Spleen (tissue), 11 donors: ENCODE data around the gene SLC25A26. TPM values are rescaled to one million over a fixed set of nuclear protein-coding genes. Genes with fewer than 3 reads are reported as not detected.

Source experiments
- DNase-seq: peaks from one replicate; pipeline ENCODE4 v3.0.0-alpha.2; 2020
- H3K27ac ChIP-seq, 8 donors: fragments of 200-600 bp; sonication (generic) in 7 of 8; 1 replicate in 4 of 8; 2 replicates in 4 of 8; pipeline versions ENCODE4 v1.5.0 to v1.8.0; 2016 to 2021; ENCODE audit warnings: inconsistent platforms in 4 of 8, mild to moderate bottlenecking in 4 of 8, moderate library complexity in 1 of 8
- H3K27me3 ChIP-seq, 7 donors: fragments of 200-600 bp; sonication (generic) in 6 of 7; replicated peaks in 1 of 7; 1 replicate in 4 of 7; 2 replicates in 3 of 7; pipeline versions ENCODE4 v1.5.0 to v1.8.0; 2016 to 2021; ENCODE audit warnings: inconsistent platforms in 3 of 7, mild to moderate bottlenecking in 1 of 7
- H3K36me3 ChIP-seq, 6 donors: fragments of 200-600 bp; sonication (generic) in 5 of 6; 1 replicate in 4 of 6; 2 replicates in 2 of 6; pipeline versions ENCODE4 v1.5.0 to v1.8.0; 2016 to 2021; ENCODE audit warnings: inconsistent platforms in 2 of 6
- H3K4me1 ChIP-seq, 6 donors: fragments of 200-600 bp; sonication (generic) in 5 of 6; 1 replicate in 3 of 6; 2 replicates in 3 of 6; pipeline versions ENCODE4 v1.5.0 to v1.8.0; 2016 to 2021; ENCODE audit warnings: inconsistent platforms in 3 of 6
- H3K4me3 ChIP-seq, 8 donors: fragments of 200-600 bp; sonication (generic) in 7 of 8; 1 replicate in 4 of 8; 2 replicates in 4 of 8; pipeline versions ENCODE4 v1.5.0 to v1.8.0; 2016 to 2021; ENCODE audit warnings: inconsistent platforms in 4 of 8, mild to moderate bottlenecking in 4 of 8, moderate library complexity in 2 of 8
- H3K9me3 ChIP-seq, 8 donors: fragments of 200-600 bp; sonication (generic) in 7 of 8; 1 replicate in 4 of 8; 2 replicates in 4 of 8; pipeline versions ENCODE4 v1.5.0 to v1.8.0; 2016 to 2021; ENCODE audit warnings: inconsistent platforms in 4 of 8
- CTCF ChIP-seq, 11 experiments: fragments of 200-600 bp in 7 of 11; fragments of 450-650 bp in 4 of 11; sonication (generic) in 4 of 11; IDR thresholded peaks in 8 of 11; conservative IDR thresholded peaks in 3 of 11; 1 replicate in 7 of 11; 2 replicates in 4 of 11; pipeline versions ENCODE4 v1.4.0 to v1.8.0; 2016 to 2021; ENCODE audit warnings: antibody characterized with exemption in 11 of 11, inconsistent platforms in 4 of 11, mild to moderate bottlenecking in 1 of 11
- POLR2A ChIP-seq, 3 donors: fragments of 450-650 bp; IDR thresholded peaks; one replicate each; pipeline ENCODE4 v1.5.1; 2017; ENCODE audit warnings: antibody characterized with exemption in 3 of 3, mild to moderate bottlenecking in 1 of 3
- POLR2AphosphoS5 ChIP-seq, 3 donors: sonication (generic); formaldehyde crosslinking; IDR thresholded peaks; one replicate each; pipeline ENCODE4 v1.5.1; 2017; ENCODE audit warnings: antibody characterized with exemption in 3 of 3
- WGBS, 5 donors: extraction: QIAGEN DNeasy Blood & Tissue Kit in 3 of 5; methylation state at CpG; one replicate each; pipeline versions ENCODE4 v1.1.5 to v1.1.7; 2013 to 2018; 5-methylcytosine and 5-hydroxymethylcytosine counted together
- intact Hi-C: fragments of 100-400 bp; cut with DNase I; formaldehyde crosslinking; loops from one replicate; pipeline ENCODE4 v1.15.0; 2023; ENCODE audit warnings: low total_unique reads
- polyA plus RNA-seq, 3 donors: library from polyadenylated mRNA; stranded (reverse); fragments of 200-250 nt; gene quantifications; one replicate each; pipeline ENCODE4 v1.2.1, GENCODE V29; 2013
- total RNA-seq, 7 donors: library from RNA; depleted of rRNA in 3 of 7; stranded (reverse); fragments of >200 nt in 3 of 7; fragmentation: NEBNext Ultra II Directional in 4 of 7; extraction: Animal tissue kit (Norgen Biotek cat#: 25700) in 4 of 7; gene quantifications; one replicate each; pipeline versions ENCODE4 v1.1.0 to v1.2.1, GENCODE V29; 2016 to 2021
- donor health status: healthy with polysubstance abuse.
- donor health status: DM: no; HTN: no; CAD: no; lungs with moderate emphysema.
- donor health status: DM: no; HTN: no; CAD: no.
- donor health status: Bipolar disorder and iron deficiency.
- donor health status: healthy.
- donor health status: DM: no; HTN: no; CAD: no.
- donor health status: DM: yes; HTN: yes; CAD: no.

The SLC25A26 gene
- total and polyA plus RNA-seq, 10 donors, result 14.9 to 20.9 (median 16.0) TPM

GRCh38 chr3:66355394-66355793 is 134.6 kb downstream of the SLC25A26 start:
- H3K4me3 ChIP-seq, result no peak overlapping the region
- H3K27ac ChIP-seq, result peak overlapping the region in 1 of 8 donors; percentile 40
- H3K9me3 ChIP-seq, result no peaks in the 10 kb centered on the region
- DNase-seq, result no peak
- TF ChIP-seq CTCF (IDR thresholded peaks at IDR 0.05 in 8 of 11, conservative IDR thresholded peaks at IDR 0.05 in 3 of 11), result no peak
- TF ChIP-seq POLR2AphosphoS5 (IDR thresholded peaks at IDR 0.05), result no peak
- TF ChIP-seq POLR2A (IDR thresholded peaks at IDR 0.05), result no peak
- no peaks in the 10 kb centered on the region for H3K4me1 ChIP-seq
- H3K27me3 ChIP-seq, result no peaks in the 10 kb centered on the region
- H3K36me3 ChIP-seq, result no peaks in the 10 kb centered on the region
- intact Hi-C loops, result no loop called here
- WGBS, 5 donors, result 69 to 87% (median 84%) methylated on average over 3 of the region's 3 CpGs

GRCh38 chr3:66355997-66356396 is 135.2 kb downstream of the SLC25A26 start:
- TF ChIP-seq POLR2AphosphoS5 (IDR thresholded peaks at IDR 0.05), result no peak
- no peak for TF ChIP-seq POLR2A (IDR thresholded peaks at IDR 0.05)
- no peak for TF ChIP-seq CTCF (IDR thresholded peaks at IDR 0.05 in 8 of 11, conservative IDR thresholded peaks at IDR 0.05 in 3 of 11)
- Histone ChIP-seq H3K4me3 (no peak overlapping the region), H3K4me1 (no peaks in the 10 kb centered on the region), H3K27ac (no peak overlapping the region), H3K9me3 (no peaks in the 10 kb centered on the region), H3K27me3 (no peaks in the 10 kb centered on the region), H3K36me3 (no peaks in the 10 kb centered on the region)
- WGBS, 5 donors, result 91 to 100% (median 96%) methylated on average over 1 of the region's 1 CpG
- DNase-seq, result no peak
- intact Hi-C loops, result no loop called here

GRCh38 chr3:66361356-66361755 is 140.6 kb downstream of the SLC25A26 start:
- intact Hi-C loops, result no loop called here
- no peaks in the 10 kb centered on the region for H3K27me3 ChIP-seq
- H3K4me3 ChIP-seq, result no peak overlapping the region
- no peaks in the 10 kb centered on the region for H3K9me3 ChIP-seq
- H3K27ac ChIP-seq, result no peak overlapping the region
- no peak for DNase-seq
- no peak for TF ChIP-seq POLR2A (IDR thresholded peaks at IDR 0.05)
- TF ChIP-seq POLR2AphosphoS5 (IDR thresholded peaks at IDR 0.05), result no peak
- TF ChIP-seq CTCF (IDR thresholded peaks at IDR 0.05 in 8 of 11, conservative IDR thresholded peaks at IDR 0.05 in 3 of 11), result no peak
- no peaks in the 10 kb centered on the region for H3K4me1 ChIP-seq
- H3K36me3 ChIP-seq, result no peaks in the 10 kb centered on the region
- 91 to 96% (median 95%) methylated on average over 5 of the region's 5 CpGs for WGBS, 5 donors

- Histone ChIP-seq H3K27ac (no peak overlapping the region), H3K27me3 (no peaks in the 10 kb centered on the region), H3K4me3 (no peak overlapping the region), H3K9me3 (no peaks in the 10 kb centered on the region), H3K36me3 (no peaks in the 10 kb centered on the region), H3K4me1 (no peaks in the 10 kb centered on the region)
- TF ChIP-seq CTCF (IDR thresholded peaks at IDR 0.05 in 8 of 11, conservative IDR thresholded peaks at IDR 0.05 in 3 of 11) (no peak), POLR2A (IDR thresholded peaks at IDR 0.05) (no peak), POLR2AphosphoS5 (IDR thresholded peaks at IDR 0.05) (no peak)
- WGBS, 5 donors, result 82 to 91% (median 90%) methylated on average over 3 of the region's 3 CpGs
- intact Hi-C loops, result no loop called here
- no peak for DNase-seq
Measured at GRCh38 chr3:66362541-66362941, 141.7 kb downstream of the SLC25A26 start.
